HL-60/S4 treated with phorbol 12-myristate 13-acetate at 8.2 ng/mL for 4 days and 3 days (cell line): ENCODE data around the gene TRIP6.
"Not testable (repeated sequence)": the region's sequence is repeated elsewhere in the genome, so short reads cannot be mapped to it uniquely, and the experiment has no call there.

Experiments used
- in situ Hi-C: fragments of 300-500 bp; cut with MboI; formaldehyde crosslinking; loops from 2 replicates; pipeline ENCODE4 v1.15.0; 2022; ENCODE audit warnings: low sequenced_read_pairs

Gene TRIP6

GRCh38 chr7:100908512-100908911 lies 41.3 kb downstream of the TRIP6 start:
- in situ Hi-C loops, result no loop called here

- in situ Hi-C loops, result not testable (repeated sequence)
These were observed 43.3 kb downstream of the TRIP6 start for GRCh38 chr7:100910443-100910842.

- in situ Hi-C loops, result no loop called here
These were observed 44.3 kb downstream of the TRIP6 start for GRCh38 chr7:100911484-100911883.

- in situ Hi-C loops, result no loop called here
These were observed 47.2 kb downstream of the TRIP6 start for GRCh38 chr7:100914208-100914878.

GRCh38 chr7:100914879-100915447 lies 47.8 kb downstream of the TRIP6 start:
- in situ Hi-C loops, result no loop called here

- in situ Hi-C loops, result not testable (repeated sequence)
These were observed 52.1 kb downstream of the TRIP6 start for GRCh38 chr7:100919335-100919734.

GRCh38 chr7:100919779-100920437 lies 52.7 kb downstream of the TRIP6 start:
- in situ Hi-C loops, result not testable (repeated sequence)

GRCh38 chr7:100921039-100921438 lies 53.9 kb downstream of the TRIP6 start:
- in situ Hi-C loops, result no loop called here
